Left hindlimb (tissue), 1 donor: Measurements from ENCODE around the gene ZCCHC10.
"Not testable (repeated sequence)": the region's sequence is repeated elsewhere in the genome, so short reads cannot be mapped to it uniquely, and the experiment has no call there.

ENCODE experiments used
- DNase-seq: peaks from one replicate; pipeline ENCODE4 v3.0.0-alpha.2; 2018

The ZCCHC10 gene

GRCh38 chr5:133025804-133026663 is at the start of gene ZCCHC10:
TSS of gene ZCCHC10 (minus strand) at chr5:133026549. CDS start at chr5:133026537, 12 bp downstream.
- peak; percentile 97 for DNase-seq

GRCh38 chr5:133075572-133076536 is 49.5 kb upstream of the ZCCHC10 start:
- no peak for DNase-seq

- DNase-seq, result no peak
These were observed 45.7 kb upstream of the ZCCHC10 start for GRCh38 chr5:133072021-133072420.

GRCh38 chr5:133066045-133066444 is 39.7 kb upstream of the ZCCHC10 start:
- DNase-seq, result no peak

GRCh38 chr5:133065471-133065870 is 39.1 kb upstream of the ZCCHC10 start:
- DNase-seq, result no peak

- no peak for DNase-seq
These were observed 37.6 kb upstream of the ZCCHC10 start for GRCh38 chr5:133063965-133064364.

GRCh38 chr5:133062276-133062675 is 35.9 kb upstream of the ZCCHC10 start:
- no peak for DNase-seq

- DNase-seq, result no peak
These were observed 33.3 kb upstream of the ZCCHC10 start for GRCh38 chr5:133059621-133060020.

- no peak for DNase-seq
These were observed 30.5 kb upstream of the ZCCHC10 start for GRCh38 chr5:133056891-133057290.

GRCh38 chr5:133054697-133055471 is 28.5 kb upstream of the ZCCHC10 start:
- DNase-seq, result no peak

GRCh38 chr5:133053448-133053847 is 27.1 kb upstream of the ZCCHC10 start:
- no peak for DNase-seq

- peak; percentile 55 for DNase-seq
These were observed 26.2 kb upstream of the ZCCHC10 start for GRCh38 chr5:133052317-133053175.

- DNase-seq, result peak; percentile 98
These were observed 25.4 kb upstream of the ZCCHC10 start, which contains the start of gene HSPA4 for GRCh38 chr5:133051542-133052316. TSS of gene HSPA4 (plus strand) at chr5:133052013. CDS start at chr5:133052251, 238 bp downstream.

GRCh38 chr5:133051061-133051541 is 24.8 kb upstream of the ZCCHC10 start:
- DNase-seq, result no peak

GRCh38 chr5:133050521-133050920 is 24.2 kb upstream of the ZCCHC10 start:
- DNase-seq, result no peak

GRCh38 chr5:133049726-133050048 is 23.3 kb upstream of the ZCCHC10 start:
- no peak for DNase-seq

GRCh38 chr5:133048993-133049725 is 22.8 kb upstream of the ZCCHC10 start:
- no peak for DNase-seq

- no peak for DNase-seq
These were observed 21.1 kb upstream of the ZCCHC10 start for GRCh38 chr5:133047404-133047803.

GRCh38 chr5:133046560-133046959 is 20.2 kb upstream of the ZCCHC10 start:
- not testable (repeated sequence) for DNase-seq

- no peak for DNase-seq
These were observed 15.6 kb upstream of the ZCCHC10 start for GRCh38 chr5:133041910-133042309.
